Naive thymus-derived CD8-positive, alpha-beta T cell (primary cell): ENCODE data around the gene CASP10. TPM values are rescaled to one million over a fixed set of nuclear protein-coding genes. Genes with fewer than 3 reads are reported as not detected.
"Not testable (repeated sequence)": the region's sequence is repeated elsewhere in the genome, so short reads cannot be mapped to it uniquely, and the experiment has no call there.

Source experiments
- ATAC-seq, 2 donors: fragments of 150-1000 bp; cut with Tn5 transposase in 1 of 2; sonication (Bioruptor Pico), chemical (Tn5 transposase) in 1 of 2; 1 replicate in 1 of 2; 2 replicates in 1 of 2; pipeline ENCODE4 v1.10.0; 2021; ENCODE audit warnings: mild to moderate bottlenecking in 2 of 2, moderate library complexity in 2 of 2
- POLR2A ChIA-PET: fragments of 350-600 bp; sonication (Branson Sonifier 250); formaldehyde crosslinking; loops from one replicate; lab custom pipeline; 2021; ENCODE audit warnings: antibody characterized with exemption; lab: Charles Lee
- DNase-seq, 10 donors: peaks; one replicate each; pipeline versions ENCODE4 v3.0.0 to v3.0.0-alpha.2; 2020 to 2022
- H3K27ac Mint-ChIP-seq, 10 donors: one replicate each; pipeline ENCODE4 v1.8.0; 2020 to 2022; ENCODE audit warnings: mild to moderate bottlenecking in 10 of 10, mixed read lengths in 10 of 10, moderate library complexity in 4 of 10, inconsistent platforms in 1 of 10
- H3K27me3 Mint-ChIP-seq, 5 donors: one replicate each; pipeline ENCODE4 v1.8.0; 2021 to 2022; ENCODE audit warnings: mixed read lengths in 5 of 5
- H3K36me3 Mint-ChIP-seq, 3 donors: one replicate each; pipeline ENCODE4 v1.8.0; 2020 to 2022; ENCODE audit warnings: mixed read lengths in 3 of 3, mild to moderate bottlenecking in 2 of 3, inconsistent platforms in 1 of 3
- H3K4me1 Mint-ChIP-seq, 4 donors: one replicate each; pipeline ENCODE4 v1.8.0; 2021 to 2022; ENCODE audit warnings: mixed read lengths in 4 of 4
- H3K4me3 Mint-ChIP-seq, 10 donors: one replicate each; pipeline ENCODE4 v1.8.0; 2020 to 2022; ENCODE audit warnings: mild to moderate bottlenecking in 10 of 10, mixed read lengths in 10 of 10, moderate library complexity in 6 of 10, inconsistent platforms in 1 of 10
- H3K9me3 Mint-ChIP-seq, 9 donors: one replicate each; pipeline ENCODE4 v1.8.0; 2020 to 2022; ENCODE audit warnings: mixed read lengths in 9 of 9, mild to moderate bottlenecking in 3 of 9, inconsistent platforms in 1 of 9, moderate library complexity in 1 of 9
- polyA plus RNA-seq, 3 donors: library from polyadenylated mRNA; unstranded; fragments of 300-500 nt; fragmentation: Illumina TruSeq; gene quantifications; one replicate each; pipeline ENCODE4 v1.2.3, GENCODE V29; 2021
- total RNA-seq, 8 experiments: library from RNA in 2 of 8; stranded (reverse) in 2 of 8; gene quantifications; one replicate each; pipeline ENCODE4 v1.2.3 and lab custom pipeline; 2021 to 2026

The CASP10 gene
- total RNA-seq (10 to 100 TPM; 47.2 to 48.1 TPM), polyA plus RNA-seq (10 to 100 TPM in 2 of 3 donors, 1 to 10 TPM in 1; 8.6 to 17.5 (median 14.6) TPM), total RNA-seq (lab: John Stamatoyannopoulos, UW) (25.8 to 118 (median 87.0) reads per million in 6 experiments)

GRCh38 chr2:201182650-201183364 is at the start of gene CASP10:
CASP10 (plus strand) TSS chr2:201183141; CDS start chr2:201185778, 2,637 bp downstream.
- Mint-ChIP-seq H3K4me1 (peaks cover 15 to 47% (median 37%) of the 10 kb centered on the region in 4 donors), H3K36me3 (peaks cover 0 to 20% (median 10%) of the 10 kb centered on the region in 3 donors), H3K9me3 (no peaks in the 10 kb centered on the region), H3K4me3 (peak within 1 kb of the TSS; percentile 94 to 99 (median 98)), H3K27ac (peak within 1 kb of the TSS; percentile 85 to 97 (median 96)), H3K27me3 (no peaks in the 10 kb centered on the region)
- DNase-seq (peak in 6 of 10 donors; percentile 6 to 80 (median 50)), ATAC-seq (peak; percentile 83 to 87)
- POLR2A ChIA-PET: interaction anchor here (0.7 to 4.7 kb wide), 16 partner anchors 9 to 320 kb away, joined by 3 to 88 read pairs (median 4); partner anchors contain the start of genes CASP8, CFLAR, CLK1 and STRADB

GRCh38 chr2:201135386-201135785 is 47.6 kb upstream of the CASP10 start:
- peaks cover 24 to 47% (median 36%) of the 10 kb centered on the region in 4 donors for H3K4me1 Mint-ChIP-seq
- POLR2A ChIA-PET: interaction anchor here (0.6 to 1.5 kb wide), 3 partner anchors 8 to 55 kb away, joined by 4 to 5 read pairs (median 4); no protein-coding TSS in a partner anchor
- ATAC-seq (no peak), DNase-seq (no peak)
- no peaks in the 10 kb centered on the region for H3K27me3 Mint-ChIP-seq
- H3K27ac Mint-ChIP-seq: peak overlapping the region in 6 of 10 donors; percentile 22 to 82 (median 58)
- H3K4me3 Mint-ChIP-seq: no peak overlapping the region
- H3K9me3 Mint-ChIP-seq: no peaks in the 10 kb centered on the region
- peaks cover 6 to 80% (median 25%) of the 10 kb centered on the region in 3 donors for H3K36me3 Mint-ChIP-seq

GRCh38 chr2:201136889-201137321 is 46.0 kb upstream of the CASP10 start:
- Mint-ChIP-seq H3K27ac (peak overlapping the region in 5 of 10 donors; percentile 25 to 82 (median 51)), H3K9me3 (no peaks in the 10 kb centered on the region), H3K27me3 (no peaks in the 10 kb centered on the region), H3K4me1 (peaks cover 16 to 32% (median 23%) of the 10 kb centered on the region in 4 donors), H3K4me3 (no peak overlapping the region), H3K36me3 (peaks cover 12 to 85% (median 25%) of the 10 kb centered on the region in 3 donors)
- ATAC-seq (no peak), DNase-seq (no peak)
- POLR2A ChIA-PET: interaction anchor here (1.7 kb wide), 1 partner anchor 18 kb away, joined by 5 read pairs; no protein-coding TSS in a partner anchor

- peaks cover 7 to 24% (median 16%) of the 10 kb centered on the region in 4 donors for H3K4me1 Mint-ChIP-seq
- H3K9me3 Mint-ChIP-seq: no peaks in the 10 kb centered on the region
- peaks cover 9 to 87% (median 22%) of the 10 kb centered on the region in 3 donors for H3K36me3 Mint-ChIP-seq
- DNase-seq (no peak), ATAC-seq (no peak)
- no peak overlapping the region for H3K4me3 Mint-ChIP-seq
- POLR2A ChIA-PET: interaction anchor here (1.7 kb wide), 1 partner anchor 19 kb away, joined by 5 read pairs; no protein-coding TSS in a partner anchor
- H3K27me3 Mint-ChIP-seq: no peaks in the 10 kb centered on the region
- peak overlapping the region in 4 of 10 donors; percentile 22 to 53 (median 40) for H3K27ac Mint-ChIP-seq
Observed at GRCh38 chr2:201137505-201138400, 45.2 kb upstream of the CASP10 start.

GRCh38 chr2:201138401-201138970 is 44.5 kb upstream of the CASP10 start:
- Mint-ChIP-seq H3K4me3 (no peak overlapping the region), H3K4me1 (peaks cover under 1 to 17% (median 9%) of the 10 kb centered on the region in 4 donors), H3K36me3 (peaks cover 6 to 87% (median 16%) of the 10 kb centered on the region in 3 donors), H3K27me3 (no peaks in the 10 kb centered on the region), H3K9me3 (no peaks in the 10 kb centered on the region), H3K27ac (peak overlapping the region in 3 of 10 donors; percentile 37 to 71 (median 61))
- POLR2A ChIA-PET: interaction anchor here (1.7 kb wide), 1 partner anchor 20 kb away, joined by 5 read pairs; no protein-coding TSS in a partner anchor
- DNase-seq (no peak), ATAC-seq (no peak)

GRCh38 chr2:201138986-201139781 is 43.8 kb upstream of the CASP10 start:
- H3K9me3 Mint-ChIP-seq, ATAC-seq, POLR2A ChIA-PET, H3K4me3 Mint-ChIP-seq, H3K27me3 Mint-ChIP-seq, DNase-seq: not testable (repeated sequence)
- Mint-ChIP-seq H3K27ac (peak overlapping the region in 6 of 10 donors; percentile 37 to 71 (median 54)), H3K36me3 (peaks cover 6 to 85% (median 16%) of the 10 kb centered on the region in 3 donors), H3K4me1 (peaks cover 0 to 17% (median 9%) of the 10 kb centered on the region in 4 donors)

GRCh38 chr2:201139836-201140604 is 42.9 kb upstream of the CASP10 start:
- H3K9me3 Mint-ChIP-seq: no peaks in the 10 kb centered on the region
- H3K4me1 Mint-ChIP-seq: peaks cover 0 to 16% (median 9%) of the 10 kb centered on the region in 4 donors
- no peak overlapping the region for H3K4me3 Mint-ChIP-seq
- DNase-seq: no peak
- no peak for ATAC-seq
- peak overlapping the region in 2 of 10 donors; percentile 43 to 46 for H3K27ac Mint-ChIP-seq
- H3K36me3 Mint-ChIP-seq: peaks cover 6 to 85% (median 16%) of the 10 kb centered on the region in 3 donors
- H3K27me3 Mint-ChIP-seq: no peaks in the 10 kb centered on the region
- POLR2A ChIA-PET: no interaction called here

GRCh38 chr2:201144101-201145051 is 38.6 kb upstream of the CASP10 start:
- POLR2A ChIA-PET: interaction anchor here (1.8 kb wide), 1 partner anchor 26 kb away, joined by 7 read pairs; no protein-coding TSS in a partner anchor
- ATAC-seq: no peak
- no peak for DNase-seq
- Mint-ChIP-seq H3K4me1 (peaks cover 0 to 10% (median 3%) of the 10 kb centered on the region in 4 donors), H3K4me3 (no peak overlapping the region), H3K9me3 (no peaks in the 10 kb centered on the region), H3K27me3 (no peaks in the 10 kb centered on the region), H3K27ac (peak overlapping the region in 1 of 10 donors; percentile 7), H3K36me3 (peaks cover 0 to 65% (median 6%) of the 10 kb centered on the region in 3 donors)

- peaks cover 7 to 42% (median 16%) of the 10 kb centered on the region in 4 donors for H3K4me1 Mint-ChIP-seq
- no peak for ATAC-seq
- POLR2A ChIA-PET: interaction anchor here (0.6 to 1.5 kb wide), 3 partner anchors 19 to 1193 kb away, joined by 3 to 6 read pairs (median 3); no protein-coding TSS in a partner anchor
Observed at GRCh38 chr2:201148434-201148990, 34.4 kb upstream of the CASP10 start.

More at GRCh38 chr2:201148434-201148990, 34.4 kb upstream of the CASP10 start:
- H3K27ac Mint-ChIP-seq: peak overlapping the region in 9 of 10 donors; percentile 10 to 70 (median 49)
- H3K4me3 Mint-ChIP-seq: no peak overlapping the region
- no peaks in the 10 kb centered on the region for H3K27me3 Mint-ChIP-seq
- no peak for DNase-seq
- H3K9me3 Mint-ChIP-seq: no peaks in the 10 kb centered on the region
- H3K36me3 Mint-ChIP-seq: peaks cover 0 to 66% (median 15%) of the 10 kb centered on the region in 3 donors
